A673 (cell line): ENCODE measurements around the gene AGAP1. TPM values are rescaled to one million over a fixed set of nuclear protein-coding genes. Genes with fewer than 3 reads are reported as not detected.

Experiments
- BruUV-seq: library from RNA; stranded (reverse); fragments of 400-500 nt; replicated peaks from 2 replicates; lab custom pipeline; 2021; lab: Mats Ljungman, UMichigan
- CTCF ChIA-PET: fragments of 300-600 bp; sonication (Branson Sonifier 250); formaldehyde crosslinking; loops from one replicate; lab custom pipeline; 2022; ENCODE audit warnings: antibody characterized with exemption; lab: Charles Lee
- POLR2A ChIA-PET: fragments of 300-600 bp; sonication (Branson Sonifier 250); formaldehyde crosslinking; loops from one replicate; lab custom pipeline; 2022; ENCODE audit warnings: antibody characterized with exemption; ENCODE audit not compliant: low non-redundant PET; lab: Charles Lee
- DNase-seq: peaks from one replicate; pipeline ENCODE4 v3.0.0-alpha.2; 2015; ENCODE audit warnings: low spot score
- H3K27ac ChIP-seq: fragments of 200-600 bp; sonication (generic); 2 replicates; pipeline ENCODE4 v1.5.1; 2016; ENCODE audit warnings: mixed run types, low read depth, mild to moderate bottlenecking, mixed read lengths, antibody characterized with exemption, low read length; ENCODE audit not compliant: poor library complexity, severe bottlenecking
- H3K27me3 ChIP-seq: fragments of 200-600 bp; sonication (generic); replicated peaks from 2 replicates; pipeline ENCODE4 v1.6.1; 2017; ENCODE audit warnings: mixed run types, low read depth, mild to moderate bottlenecking, mixed read lengths, antibody characterized with exemption, low read length; ENCODE audit not compliant: insufficient read depth, poor library complexity
- H3K36me3 ChIP-seq: fragments of 200-600 bp; sonication (generic); 2 replicates; pipeline ENCODE4 v1.6.1; 2016; ENCODE audit warnings: mixed run types, mild to moderate bottlenecking, mixed read lengths, antibody characterized with exemption, low read length; ENCODE audit not compliant: insufficient read depth, poor library complexity, severe bottlenecking
- H3K4me1 ChIP-seq: fragments of 200-600 bp; sonication (generic); 2 replicates; pipeline ENCODE4 v1.6.1; 2017; ENCODE audit warnings: mixed run types, mild to moderate bottlenecking, mixed read lengths, antibody characterized with exemption, low read length; ENCODE audit not compliant: insufficient read depth, poor library complexity, severe bottlenecking
- H3K4me3 ChIP-seq: fragments of 200-600 bp; sonication (generic); 2 replicates; pipeline ENCODE4 v1.5.1; 2016; ENCODE audit warnings: low read depth, mixed run types, mild to moderate bottlenecking, mixed read lengths, low read length; ENCODE audit not compliant: poor library complexity, severe bottlenecking
- H3K9me3 ChIP-seq: fragments of 200-600 bp; sonication (generic); 2 replicates; pipeline ENCODE4 v1.6.1; 2016; ENCODE audit warnings: mixed run types, low read depth, mild to moderate bottlenecking, mixed read lengths, antibody characterized with exemption, low read length; ENCODE audit not compliant: poor library complexity, severe bottlenecking
- EZH2 ChIP-seq: fragments of 200-600 bp; sonication (generic); IDR thresholded peaks from 2 replicates; pipeline ENCODE4 v1.6.1; 2017; ENCODE audit warnings: borderline replicate concordance, low read depth, mild to moderate bottlenecking, mixed read lengths, antibody characterized with exemption, low read length; ENCODE audit not compliant: poor library complexity, severe bottlenecking
- intact Hi-C: fragments of 100-400 bp; cut with micrococcal nuclease; formaldehyde crosslinking; loops from one replicate; pipeline ENCODE4 v1.10.0; 2022; ENCODE audit not compliant: unreplicated experiment
- total RNA-seq: library from RNA; stranded (reverse); gene quantifications from 2 replicates; pipeline ENCODE4 v1.2.3, GENCODE V29; 2021
- TF ChIP-seq, protein P1 (sequence below): fragments of 300-800, 200-600 bp; sonication (generic); conservative IDR thresholded peaks from 2 replicates; pipeline ENCODE4 v1.5.1; 2017; ENCODE audit warnings: low read depth, mild to moderate bottlenecking, antibody characterized with exemption, low read length, moderate library complexity, mixed read lengths

Gene AGAP1
- total RNA-seq, 1 experiment from 2014 or later = 25.3 TPM

DNA sequence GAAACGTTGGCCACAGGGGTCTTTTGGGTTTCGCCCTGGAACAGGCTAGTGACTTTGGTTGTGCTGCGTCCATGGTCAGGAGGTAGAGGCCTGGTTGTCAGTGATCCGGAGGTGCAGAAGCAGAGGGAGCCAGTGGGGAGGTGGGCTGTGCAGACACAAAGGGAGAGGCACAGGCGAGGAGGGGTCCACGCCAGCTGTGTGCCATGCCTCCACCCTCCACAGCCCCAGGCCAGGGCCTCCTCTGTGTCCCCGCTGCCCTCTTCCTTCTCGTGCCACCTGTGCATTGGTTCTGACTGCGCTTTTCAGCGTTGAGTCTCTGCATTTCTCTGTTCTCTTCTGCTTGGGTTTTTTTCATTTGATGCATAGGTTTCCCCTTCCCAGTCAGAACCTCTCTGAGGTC lies 553.3 kb downstream of the AGAP1 start:
- intact Hi-C loops = no loop called here
- TF ChIP-seq, protein P1, sequence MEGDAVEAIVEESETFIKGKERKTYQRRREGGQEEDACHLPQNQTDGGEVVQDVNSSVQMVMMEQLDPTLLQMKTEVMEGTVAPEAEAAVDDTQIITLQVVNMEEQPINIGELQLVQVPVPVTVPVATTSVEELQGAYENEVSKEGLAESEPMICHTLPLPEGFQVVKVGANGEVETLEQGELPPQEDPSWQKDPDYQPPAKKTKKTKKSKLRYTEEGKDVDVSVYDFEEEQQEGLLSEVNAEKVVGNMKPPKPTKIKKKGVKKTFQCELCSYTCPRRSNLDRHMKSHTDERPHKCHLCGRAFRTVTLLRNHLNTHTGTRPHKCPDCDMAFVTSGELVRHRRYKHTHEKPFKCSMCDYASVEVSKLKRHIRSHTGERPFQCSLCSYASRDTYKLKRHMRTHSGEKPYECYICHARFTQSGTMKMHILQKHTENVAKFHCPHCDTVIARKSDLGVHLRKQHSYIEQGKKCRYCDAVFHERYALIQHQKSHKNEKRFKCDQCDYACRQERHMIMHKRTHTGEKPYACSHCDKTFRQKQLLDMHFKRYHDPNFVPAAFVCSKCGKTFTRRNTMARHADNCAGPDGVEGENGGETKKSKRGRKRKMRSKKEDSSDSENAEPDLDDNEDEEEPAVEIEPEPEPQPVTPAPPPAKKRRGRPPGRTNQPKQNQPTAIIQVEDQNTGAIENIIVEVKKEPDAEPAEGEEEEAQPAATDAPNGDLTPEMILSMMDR = no peak
- TF ChIP-seq EZH2 = no peak
- no peaks in the 10 kb centered on the region for H3K4me1 ChIP-seq
- no peaks in the 10 kb centered on the region for H3K36me3 ChIP-seq
- H3K9me3 ChIP-seq = no peaks in the 10 kb centered on the region
- ChIA-PET POLR2A (no interaction called here), CTCF (no interaction called here)
- no peaks in the 10 kb centered on the region for H3K27me3 ChIP-seq
- BruUV-seq = no TSS peak
- H3K27ac ChIP-seq = no peak overlapping the region
- no peak overlapping the region for H3K4me3 ChIP-seq
- no peak for DNase-seq

DNA sequence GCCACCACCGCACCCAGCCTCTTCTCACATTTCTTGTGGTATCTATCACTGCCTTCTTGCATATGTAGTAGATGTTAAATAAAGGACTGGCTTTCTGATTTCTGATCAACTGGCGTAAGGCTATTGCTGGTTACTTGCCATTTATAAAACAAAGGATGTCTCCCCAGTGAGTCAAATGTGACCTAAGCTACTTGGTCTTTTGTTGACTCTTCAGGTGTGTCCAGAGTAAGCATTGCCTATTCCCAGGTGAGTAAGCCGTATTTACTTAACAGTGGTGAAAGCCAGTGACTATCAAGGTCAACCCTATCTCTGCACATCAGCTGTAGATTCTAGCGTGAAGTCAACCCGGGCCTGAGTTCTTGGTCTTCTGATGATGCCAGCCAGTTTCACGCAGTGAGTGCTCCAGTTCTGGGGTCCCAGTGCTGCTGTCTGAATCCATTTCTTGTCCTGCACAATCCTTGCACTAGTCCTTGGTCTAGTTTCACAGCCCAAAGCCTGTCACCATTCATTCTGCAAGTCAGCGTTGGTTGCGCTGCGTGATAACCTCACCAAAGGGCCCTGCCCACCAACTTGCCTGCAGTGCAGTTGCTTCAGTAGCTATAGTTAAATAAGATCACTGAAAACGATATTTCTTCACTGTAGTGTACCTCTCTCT lies 554.2 kb downstream of the AGAP1 start:
- H3K4me3 ChIP-seq = no peak overlapping the region
- DNase-seq = no peak
- TF ChIP-seq, protein P1 = no peak
- TF ChIP-seq EZH2 = no peak
- H3K36me3 ChIP-seq = no peaks in the 10 kb centered on the region
- no TSS peak for BruUV-seq
- no peaks in the 10 kb centered on the region for H3K9me3 ChIP-seq
- H3K4me1 ChIP-seq = no peaks in the 10 kb centered on the region
- ChIA-PET CTCF (no interaction called here), POLR2A (no interaction called here)
- no peak overlapping the region for H3K27ac ChIP-seq
- H3K27me3 ChIP-seq = no peaks in the 10 kb centered on the region
- intact Hi-C loops = no loop called here

DNA sequence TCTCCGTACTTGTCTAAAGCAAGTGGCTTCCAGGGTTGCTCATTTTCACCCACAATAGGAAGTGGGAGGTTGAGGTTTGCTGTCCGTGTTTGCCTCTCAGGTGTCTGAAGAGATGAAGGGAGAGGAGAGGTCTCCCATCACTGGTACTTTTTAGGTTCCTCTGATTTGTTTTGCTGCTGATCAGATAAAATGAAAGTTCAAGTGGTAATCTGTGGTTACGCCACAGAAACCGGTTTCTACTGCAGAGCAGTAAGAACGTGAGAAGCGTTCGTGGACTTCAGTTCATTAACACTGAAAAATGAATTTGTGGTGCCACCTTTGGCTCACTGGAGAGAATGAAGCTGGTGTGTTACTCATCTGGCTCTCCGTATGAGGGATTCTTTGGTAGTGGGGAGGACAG lies 556.1 kb downstream of the AGAP1 start:
- no peak for DNase-seq
- no peaks in the 10 kb centered on the region for H3K27me3 ChIP-seq
- H3K9me3 ChIP-seq = no peaks in the 10 kb centered on the region
- POLR2A ChIA-PET = no interaction called here
- no peaks in the 10 kb centered on the region for H3K36me3 ChIP-seq
- no peak overlapping the region for H3K4me3 ChIP-seq
- intact Hi-C loops = no loop called here
- H3K27ac ChIP-seq = no peak overlapping the region
- no peaks in the 10 kb centered on the region for H3K4me1 ChIP-seq
- BruUV-seq = no TSS peak
- CTCF ChIA-PET = no interaction called here
- TF ChIP-seq, protein P1 = no peak
- no peak for TF ChIP-seq EZH2
